Epithelial cell of esophagus (primary cell): ENCODE data around the gene TTC16.
A peak's percentile ranks its signal among the peaks of the same experiment; 100 is the strongest.

Experiments used
- DNase-seq: peaks from one replicate; pipeline ENCODE4 v3.0.0; 2010; ENCODE audit warnings: low read depth
- H3K4me3 ChIP-seq: 2 replicates; pipeline ENCODE4 v1.5.1; 2011; ENCODE audit warnings: mild to moderate bottlenecking, low read length, control low read depth
- TF ChIP-seq, protein P1 (sequence below): IDR thresholded peaks from 2 replicates; pipeline ENCODE4 v1.5.1; 2011; ENCODE audit warnings: low read depth, mild to moderate bottlenecking, low read length, control low read depth, inconsistent platforms; ENCODE audit not compliant: insufficient read depth; ENCODE audit errors: missing control alignments

Gene TTC16

DNA sequence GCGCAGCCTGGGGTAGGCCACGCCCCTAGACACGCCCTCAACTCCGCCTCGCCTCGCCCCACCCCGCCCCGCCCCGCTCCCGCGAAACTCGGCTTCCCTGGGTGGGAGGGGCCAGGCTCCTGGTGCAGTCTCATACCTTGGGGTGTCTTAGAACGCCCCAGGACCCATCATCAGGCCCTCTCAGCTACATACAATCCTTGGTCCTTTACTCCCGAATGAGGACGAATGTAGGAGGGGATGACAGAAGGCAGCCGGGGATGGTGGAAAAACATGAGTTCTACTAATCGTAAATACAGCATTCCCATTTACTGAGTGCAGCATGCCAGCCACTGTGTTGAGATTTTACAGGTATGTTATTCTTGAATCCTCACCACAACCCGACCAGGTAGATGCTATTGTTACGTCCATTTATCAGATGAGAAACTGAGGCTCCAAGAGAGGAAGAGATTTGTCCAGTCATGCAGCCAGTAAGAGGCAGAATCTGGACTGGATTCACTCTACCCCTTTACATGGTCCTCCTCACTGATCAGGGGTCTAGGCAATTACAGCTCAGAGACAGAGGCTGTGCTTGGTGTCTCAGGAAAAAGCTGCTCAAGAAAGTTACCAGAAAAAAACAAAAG lies 55.8 kb downstream of the TTC16 start:
- DNase-seq = no peak
- TF ChIP-seq, protein P1, sequence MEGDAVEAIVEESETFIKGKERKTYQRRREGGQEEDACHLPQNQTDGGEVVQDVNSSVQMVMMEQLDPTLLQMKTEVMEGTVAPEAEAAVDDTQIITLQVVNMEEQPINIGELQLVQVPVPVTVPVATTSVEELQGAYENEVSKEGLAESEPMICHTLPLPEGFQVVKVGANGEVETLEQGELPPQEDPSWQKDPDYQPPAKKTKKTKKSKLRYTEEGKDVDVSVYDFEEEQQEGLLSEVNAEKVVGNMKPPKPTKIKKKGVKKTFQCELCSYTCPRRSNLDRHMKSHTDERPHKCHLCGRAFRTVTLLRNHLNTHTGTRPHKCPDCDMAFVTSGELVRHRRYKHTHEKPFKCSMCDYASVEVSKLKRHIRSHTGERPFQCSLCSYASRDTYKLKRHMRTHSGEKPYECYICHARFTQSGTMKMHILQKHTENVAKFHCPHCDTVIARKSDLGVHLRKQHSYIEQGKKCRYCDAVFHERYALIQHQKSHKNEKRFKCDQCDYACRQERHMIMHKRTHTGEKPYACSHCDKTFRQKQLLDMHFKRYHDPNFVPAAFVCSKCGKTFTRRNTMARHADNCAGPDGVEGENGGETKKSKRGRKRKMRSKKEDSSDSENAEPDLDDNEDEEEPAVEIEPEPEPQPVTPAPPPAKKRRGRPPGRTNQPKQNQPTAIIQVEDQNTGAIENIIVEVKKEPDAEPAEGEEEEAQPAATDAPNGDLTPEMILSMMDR = no peak
- H3K4me3 ChIP-seq = peak overlapping the region; percentile 21

DNA sequence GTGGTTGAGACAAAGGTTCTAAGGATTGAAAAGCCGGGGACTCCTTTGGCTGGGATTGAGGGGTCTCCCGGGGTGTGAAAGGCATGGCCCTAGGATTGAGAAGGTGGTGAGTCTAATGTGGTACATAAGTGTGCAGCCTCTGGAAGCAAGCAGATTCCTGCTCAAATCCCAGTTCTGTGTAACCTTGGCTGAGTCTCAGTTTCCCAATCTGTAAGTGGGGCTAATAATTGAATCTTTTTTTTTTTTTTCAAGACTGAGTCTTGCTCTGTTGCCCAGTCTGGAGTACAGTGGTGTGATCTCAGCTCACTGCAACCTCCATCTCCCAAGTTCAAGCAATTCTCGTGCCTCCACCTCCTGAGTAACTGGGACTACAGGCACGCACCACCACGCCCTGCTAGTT lies 56.7 kb downstream of the TTC16 start:
- TF ChIP-seq, protein P1 = no peak
- DNase-seq = no peak
- H3K4me3 ChIP-seq = no peak overlapping the region

DNA sequence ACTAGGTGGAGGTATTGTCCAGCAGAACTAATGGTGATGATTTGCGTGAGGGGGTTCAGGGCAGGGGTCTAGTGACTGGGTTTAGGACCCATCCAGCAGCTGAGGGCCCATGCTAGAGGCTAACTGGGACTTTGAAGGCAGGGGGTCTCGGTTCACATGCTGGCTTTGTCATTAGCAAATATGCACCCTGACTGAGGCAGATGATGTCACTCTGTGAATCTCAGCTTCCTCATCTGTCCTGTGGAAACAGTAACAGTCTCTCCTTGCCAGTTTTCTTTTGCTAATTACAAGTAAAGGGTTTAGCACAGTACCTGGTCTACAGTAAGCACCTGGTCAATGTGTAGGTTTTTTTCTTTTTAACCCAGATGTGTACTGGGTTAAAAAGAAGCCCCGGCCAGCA lies 57.4 kb downstream of the TTC16 start:
- TF ChIP-seq, protein P1 = no peak
- peak; percentile 18 for DNase-seq
- no peak overlapping the region for H3K4me3 ChIP-seq

DNA sequence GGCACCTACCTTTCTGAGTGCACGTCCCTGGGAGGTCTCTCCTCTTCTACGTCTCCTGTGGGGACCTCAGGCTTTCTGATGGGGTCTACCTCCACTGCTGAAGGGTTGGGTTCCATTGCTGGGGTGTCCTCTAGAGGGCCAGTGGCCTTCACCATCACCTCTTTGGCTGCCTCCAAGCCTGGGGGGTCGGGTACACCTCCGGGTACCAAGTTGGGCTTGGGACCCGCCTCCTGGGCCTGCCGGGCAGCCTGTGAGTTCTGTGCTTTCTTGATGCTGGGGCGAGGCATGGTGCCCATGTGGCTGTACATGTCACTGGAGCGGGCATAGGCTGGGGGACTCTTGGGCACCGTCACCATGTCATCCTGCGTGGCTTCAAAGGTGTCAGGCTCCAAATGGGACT lies 58.1 kb downstream of the TTC16 start:
- DNase-seq = no peak

DNA sequence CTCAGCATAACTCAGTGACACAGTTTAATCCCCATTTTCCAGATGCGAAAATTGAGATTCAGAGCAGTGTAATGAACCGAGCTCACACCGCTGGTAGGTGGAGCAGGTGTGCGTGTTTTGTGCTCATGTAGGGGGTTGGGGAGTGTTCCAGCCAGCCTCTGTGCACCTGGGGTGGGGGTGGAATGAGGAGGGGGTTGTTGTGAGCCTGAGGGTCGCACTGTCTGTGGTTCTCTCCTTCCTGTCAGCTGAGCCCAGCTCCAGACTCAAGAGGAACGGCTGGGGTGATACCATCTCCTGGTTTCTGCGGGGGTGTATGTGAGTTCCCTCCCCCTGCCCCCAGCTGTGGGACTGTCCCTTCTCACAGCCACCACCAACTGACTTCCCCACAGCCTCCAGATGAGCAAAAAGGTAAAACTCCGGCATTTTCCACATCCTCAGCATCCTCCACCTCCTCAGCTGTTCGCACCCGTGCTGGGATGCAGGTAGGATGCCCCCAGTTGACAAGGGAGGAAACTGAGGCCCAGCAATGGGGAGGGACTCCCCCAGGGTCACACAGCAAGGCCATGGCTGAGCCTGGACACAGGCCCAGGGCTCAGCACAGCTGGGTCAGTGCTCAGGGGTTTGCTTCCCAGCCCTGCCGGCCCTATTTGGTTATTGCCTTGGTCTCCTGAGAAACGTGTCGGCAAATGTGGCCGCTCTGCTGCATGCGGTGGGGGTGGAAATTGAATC lies 60.5 kb downstream of the TTC16 start:
- no peak overlapping the region for H3K4me3 ChIP-seq
- TF ChIP-seq, protein P1 = no peak
- no peak for DNase-seq

More for the DNA sequence above, 58.1 kb downstream of the TTC16 start:
- TF ChIP-seq, protein P1 = no peak
- H3K4me3 ChIP-seq = no peak overlapping the region

DNA sequence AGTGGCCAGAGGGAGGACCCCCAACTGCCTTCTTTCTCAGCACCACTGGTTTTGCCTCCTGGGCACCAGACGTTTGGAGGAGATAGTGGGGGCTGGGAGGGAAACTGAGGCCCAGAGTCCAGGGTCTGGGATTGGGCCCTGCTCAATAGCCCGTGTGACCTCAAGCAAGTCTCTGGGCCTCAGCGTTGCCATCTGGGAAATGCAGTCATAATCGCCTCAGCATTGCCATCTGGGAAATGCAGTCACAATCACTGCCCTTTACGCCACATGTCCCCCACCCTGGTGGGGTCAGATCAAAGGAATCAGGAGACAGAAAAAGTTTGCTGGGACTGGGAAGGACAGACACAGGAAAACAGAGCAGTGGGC lies 61.0 kb downstream of the TTC16 start:
- TF ChIP-seq, protein P1 = no peak
- H3K4me3 ChIP-seq = no peak overlapping the region
- no peak for DNase-seq
